H1 (cell line): ENCODE results near the gene HOXD11. TPM values are rescaled to one million over a fixed set of nuclear protein-coding genes. Genes with fewer than 3 reads are reported as not detected.

Source experiments
- CTCF ChIA-PET: fragments of 300-600 bp; sonication (Branson Sonifier 250); formaldehyde crosslinking; loops from one replicate; lab custom pipeline; 2021; ENCODE audit not compliant: partially characterized antibody; lab: Charles Lee
- POLR2A ChIA-PET: fragments of 300-600 bp; sonication (Branson Sonifier 250); formaldehyde crosslinking; loops from one replicate; lab custom pipeline; 2021; ENCODE audit warnings: inconsistent platforms; ENCODE audit not compliant: partially characterized antibody; lab: Charles Lee
- DNase-seq, 2 experiments: peaks; one replicate each; pipeline versions ENCODE4 v3.0.0 to v3.0.0-alpha.2; 2010 to 2022; ENCODE audit warnings: low spot score in 2 of 2, low read depth in 1 of 2, mixed read lengths in 1 of 2
- FAIRE-seq: peaks from 2 replicates; lab custom pipeline; 2011; peaks lifted over from hg19 to GRCh38; lab: Jason Lieb, UNC
- H2AFZ ChIP-seq: 2 replicates; pipeline ENCODE4 v1.8.1; 2012; ENCODE audit warnings: low read length, inconsistent platforms
- H2AK5ac ChIP-seq: 2 replicates; pipeline ENCODE4 v1.6.1; 2013; ENCODE audit warnings: low read depth, low read length
- H2BK120ac ChIP-seq: replicated peaks from 2 replicates; pipeline ENCODE3; 2013; ENCODE audit warnings: low read depth, low read length, inconsistent platforms
- H2BK12ac ChIP-seq: 2 replicates; pipeline ENCODE4 v1.6.1; 2013; ENCODE audit warnings: low read depth, low read length
- H2BK15ac ChIP-seq: 2 replicates; pipeline ENCODE4 v1.6.1; 2013; ENCODE audit warnings: low read length
- H2BK20ac ChIP-seq: 2 replicates; pipeline ENCODE4 v1.6.1; 2013; ENCODE audit warnings: low read length
- H2BK5ac ChIP-seq: 2 replicates; pipeline ENCODE4 v1.6.1; 2013; ENCODE audit warnings: low read depth, low read length
- H3K14ac ChIP-seq: 2 replicates; pipeline ENCODE4 v1.6.1; 2013; ENCODE audit warnings: inconsistent platforms; ENCODE audit not compliant: insufficient read length
- H3K18ac ChIP-seq: 2 replicates; pipeline ENCODE4 v1.6.1; 2013; ENCODE audit warnings: low read length; ENCODE audit errors: extremely low read depth
- H3K23ac ChIP-seq: 2 replicates; pipeline ENCODE4 v1.6.1; 2013; ENCODE audit warnings: inconsistent platforms; ENCODE audit not compliant: insufficient read length
- H3K23me2 ChIP-seq: 2 replicates; pipeline ENCODE4 v1.6.1; 2013; ENCODE audit warnings: low read depth, low read length
- H3K27ac ChIP-seq: 2 replicates; pipeline ENCODE4 v1.6.1; 2011; ENCODE audit warnings: low read depth, low read length, inconsistent platforms
- H3K27me3 ChIP-seq, 4 experiments: replicated peaks in 1 of 4; 1 replicate in 1 of 4; 2 replicates in 3 of 4; pipeline versions ENCODE4 v1.6.1 to v1.8.1; 2011 to 2013; ENCODE audit warnings: low read length in 3 of 4, mild to moderate bottlenecking in 3 of 4, inconsistent platforms in 2 of 4, mixed read lengths in 2 of 4, moderate library complexity in 1 of 4; ENCODE audit not compliant: control insufficient read depth in 3 of 4, insufficient read depth in 3 of 4; ENCODE audit errors: extremely low read depth in 1 of 4
- H3K36me3 ChIP-seq, 4 experiments: 2 replicates each; pipeline versions ENCODE4 v1.6.1 to v1.8.1; 2011 to 2013; ENCODE audit warnings: mild to moderate bottlenecking in 4 of 4, low read length in 3 of 4, moderate library complexity in 2 of 4, control low read depth in 1 of 4, inconsistent platforms in 1 of 4; ENCODE audit not compliant: insufficient read depth in 4 of 4, control insufficient read depth in 2 of 4
- H3K4ac ChIP-seq: replicated peaks from 2 replicates; pipeline ENCODE3; 2013; ENCODE audit warnings: low read length, low read depth, mixed read lengths, inconsistent platforms; ENCODE audit not compliant: insufficient read length
- H3K4me1 ChIP-seq, 4 experiments: replicated peaks in 1 of 4; 1 replicate in 1 of 4; 2 replicates in 3 of 4; pipeline versions ENCODE4 v1.6.1 to v1.8.1; 2011 to 2013; ENCODE audit warnings: low read length in 3 of 4, inconsistent platforms in 2 of 4, mixed read lengths in 1 of 4; ENCODE audit not compliant: insufficient read depth in 4 of 4, control insufficient read depth in 3 of 4
- H3K4me2 ChIP-seq, 2 experiments: 2 replicates each; pipeline versions ENCODE4 v1.6.1 to v1.8.1; 2011 to 2013; ENCODE audit warnings: low read depth in 2 of 2, low read length in 2 of 2, control low read depth in 1 of 2, inconsistent platforms in 1 of 2, mild to moderate bottlenecking in 1 of 2; ENCODE audit not compliant: insufficient read depth in 1 of 2
- H3K4me3 ChIP-seq, 4 experiments: fragments of 200-600, 300-600 bp in 1 of 4; sonication (generic), shearing (Covaris generic), sonication (Bioruptor Twin) in 1 of 4; 2 replicates each; pipeline versions ENCODE4 v1.5.1 to v1.8.1; 2011 to 2016; ENCODE audit warnings: low read length in 4 of 4, low read depth in 3 of 4, control low read depth in 2 of 4, inconsistent platforms in 2 of 4, mild to moderate bottlenecking in 2 of 4, mixed read lengths in 1 of 4, moderate library complexity in 1 of 4; ENCODE audit not compliant: insufficient read depth in 2 of 4; ENCODE audit errors: extremely low read depth in 1 of 4
- H3K56ac ChIP-seq: replicated peaks from 2 replicates; pipeline ENCODE3; 2013; ENCODE audit warnings: low read depth, mild to moderate bottlenecking, mixed read lengths, low read length, inconsistent platforms; ENCODE audit not compliant: insufficient read length
- H3K79me1 ChIP-seq: 2 replicates; pipeline ENCODE4 v1.6.1; 2013; ENCODE audit warnings: low read depth, low read length, control low read depth
- H3K79me2 ChIP-seq, 2 experiments: 2 replicates each; pipeline versions ENCODE4 v1.6.1 to v1.8.1; 2012 to 2013; ENCODE audit warnings: low read length in 2 of 2, mild to moderate bottlenecking in 2 of 2, inconsistent platforms in 1 of 2; ENCODE audit not compliant: insufficient read depth in 2 of 2, control insufficient read depth in 1 of 2
- H3K9ac ChIP-seq, 4 experiments: replicated peaks in 1 of 4; 1 replicate in 1 of 4; 2 replicates in 3 of 4; pipeline versions ENCODE4 v1.6.1 to v1.8.1; 2011 to 2013; ENCODE audit warnings: low read depth in 3 of 4, low read length in 3 of 4, control low read depth in 2 of 4, mild to moderate bottlenecking in 2 of 4, moderate library complexity in 2 of 4, inconsistent platforms in 1 of 4; ENCODE audit errors: extremely low read depth in 1 of 4
- H3K9me3 ChIP-seq, 2 experiments: 2 replicates each; pipeline versions ENCODE4 v1.6.1 to v1.8.1; 2012 to 2013; ENCODE audit warnings: mild to moderate bottlenecking in 2 of 2, moderate library complexity in 2 of 2, control low read depth in 1 of 2, inconsistent platforms in 1 of 2, low read depth in 1 of 2, low read length in 1 of 2, mixed read lengths in 1 of 2; ENCODE audit not compliant: insufficient read depth in 2 of 2
- H4K20me1 ChIP-seq, 2 experiments: replicated peaks in 1 of 2; 2 replicates each; pipeline versions ENCODE3 to v1.8.1; 2011 to 2013; ENCODE audit warnings: inconsistent platforms in 2 of 2, low read length in 2 of 2, mild to moderate bottlenecking in 1 of 2; ENCODE audit not compliant: insufficient read depth in 2 of 2, control insufficient read depth in 1 of 2
- H4K5ac ChIP-seq: 2 replicates; pipeline ENCODE4 v1.6.1; 2013; ENCODE audit warnings: low read length, low read depth, mixed read lengths, inconsistent platforms; ENCODE audit not compliant: insufficient read length
- H4K8ac ChIP-seq: 2 replicates; pipeline ENCODE4 v1.8.0; 2013; ENCODE audit warnings: mild to moderate bottlenecking, moderate library complexity, low read length, inconsistent platforms; ENCODE audit not compliant: insufficient read depth; ENCODE audit errors: extremely low read depth
- H4K91ac ChIP-seq: replicated peaks from 2 replicates; pipeline ENCODE3; 2013; ENCODE audit warnings: low read length, mixed read lengths, inconsistent platforms; ENCODE audit not compliant: insufficient read length
- EZH2 ChIP-seq: fragments of 200-600 bp; sonication (generic); IDR thresholded peaks from 2 replicates; pipeline ENCODE4 v1.7.1; 2012; ENCODE audit warnings: low read depth, mild to moderate bottlenecking, moderate library complexity, low read length, inconsistent platforms; ENCODE audit not compliant: severe bottlenecking
- RNF2 ChIP-seq: fragments of 200-900, 300-1000 bp; sonication (generic); IDR thresholded peaks from 2 replicates; pipeline ENCODE4 v1.7.1; 2016; ENCODE audit warnings: borderline replicate concordance, low read depth, mild to moderate bottlenecking, antibody characterized with exemption, low read length; ENCODE audit not compliant: poor library complexity, severe bottlenecking; ENCODE audit errors: missing control alignments
- SUZ12 ChIP-seq: fragments of 200-600 bp; sonication (generic); IDR thresholded peaks from 2 replicates; pipeline ENCODE4 v1.6.1; 2012; ENCODE audit warnings: mild to moderate bottlenecking, inconsistent platforms, low read length, moderate library complexity, mixed read lengths
- TBP ChIP-seq: IDR thresholded peaks from 2 replicates; pipeline ENCODE4 v1.6.1; 2011; ENCODE audit warnings: low read depth, low read length, improper control_type of control experiment
- polyA plus RNA-seq, 7 experiments: library from polyadenylated mRNA; depleted of rRNA in 3 of 7; stranded (reverse) in 5 of 7; unstranded in 2 of 7; fragments of >200 nt in 5 of 7; fragments of 200-250 nt in 2 of 7; gene quantifications; 1 replicate in 5 of 7; 2 replicates in 1 of 7; 4 replicates in 1 of 7; pipeline versions ENCODE4 v1.2.1 to v1.2.3, GENCODE V29; 2011 to 2013; ENCODE audit warnings: missing spikeins in 2 of 7, mixed read lengths in 2 of 7
- total RNA-seq: library from RNA; stranded (reverse); fragmentation: NEBNext Ultra II Directional; extraction: Animal tissue kit (Norgen Biotek cat#: 25700); gene quantifications from 2 replicates; pipeline ENCODE4 v1.2.1, GENCODE V29; 2021

HOXD11 gene
- total and polyA plus RNA-seq, 2 of the 8 experiments (the other 6 are each of a cell fraction or from before 2014, with no cell fraction given): not detected

GRCh38 chr2:176089843-176090395 is 17.2 kb upstream of the HOXD11 start:
- Histone ChIP-seq H3K9me3 (no peaks in the 10 kb centered on the region; a peak in 1 of 4 replicates), H4K91ac (no peak overlapping the region), H3K79me1 (no peaks in the 10 kb centered on the region), H2AFZ (no peak overlapping the region), H3K4me2 (no peak overlapping the region), H2BK120ac (no peak overlapping the region), H3K4me3 (no peak overlapping the region), H4K20me1 (peaks cover 19 to 37% of the 10 kb centered on the region in 2 experiments), H3K23ac (no peak overlapping the region), H3K4ac (no peak overlapping the region), H2BK5ac (no peak overlapping the region), H2AK5ac (no peak overlapping the region), H2BK15ac (0 out of 2 replicates have a peak overlapping the region, but pooled peaks have one; percentile 49), H4K8ac (no peak overlapping the region), H2BK12ac (peak overlapping the region; percentile 55; the same call in 1 of the 2 replicates), H3K18ac (no peak overlapping the region), H3K27me3 (peaks cover 93 to 100% (median 99%) of the 10 kb centered on the region in 4 experiments), H4K5ac (no peak overlapping the region), H3K4me1 (peaks cover 0 to 12% (median 10%) of the 10 kb centered on the region in 4 experiments; a peak in 6 of 7 replicates), H2BK20ac (no peak overlapping the region), H3K79me2 (no peaks in the 10 kb centered on the region), H3K23me2 (peaks cover 2% of the 10 kb centered on the region; the same call in 1 of the 2 replicates), H3K36me3 (peaks cover 0 to 5% (median 0%) of the 10 kb centered on the region in 4 experiments; a peak in 1 of 8 replicates), H3K27ac (no peak overlapping the region), H3K14ac (no peak overlapping the region), H3K56ac (no peak overlapping the region), H3K9ac (no peak overlapping the region)
- FAIRE-seq (no peak), DNase-seq (peak in 1 of 2 experiments; percentile 40)
- ChIA-PET CTCF (interaction anchor here (1.0 to 2.7 kb wide), 4 partner anchors 10 to 400 kb away, joined by 3 to 13 read pairs (median 8); no protein-coding TSS in a partner anchor), POLR2A (no interaction called here)
- TF ChIP-seq EZH2: peak; percentile 21
- peak; percentile 89 for TF ChIP-seq RNF2
- no peak for TF ChIP-seq TBP
- TF ChIP-seq SUZ12: peak; percentile 1; the same call in 1 of the 2 replicates
